HT-29 (cell line): ENCODE measurements around the gene C11orf91. TPM values are rescaled to one million over a fixed set of nuclear protein-coding genes. Genes with fewer than 3 reads are reported as not detected.
"Not testable (repeated sequence)": the region's sequence is repeated elsewhere in the genome, so short reads cannot be mapped to it uniquely, and the experiment has no call there.

Experiments
- DNase-seq: peaks from one replicate; pipeline ENCODE4 v3.0.0-alpha.2; 2015; ENCODE audit warnings: low spot score
- total RNA-seq: library from RNA; depleted of rRNA; stranded (reverse); fragments of >200 nt; shearing (Covaris generic); gene quantifications from 2 replicates; pipeline ENCODE4 v1.2.3, GENCODE V29; 2014; rRNA removed

The C11orf91 gene, protein sequence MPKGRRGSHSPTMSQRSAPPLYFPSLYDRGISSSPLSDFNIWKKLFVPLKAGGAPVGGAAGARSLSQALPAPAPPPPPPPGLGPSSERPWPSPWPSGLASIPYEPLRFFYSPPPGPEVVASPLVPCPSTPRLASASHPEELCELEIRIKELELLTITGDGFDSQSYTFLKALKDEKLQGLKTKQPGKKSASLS
- 0.31 TPM in 1 of 2 replicates, not detected in the other for total RNA-seq

- DNase-seq, result peak; percentile 98
Observed at GRCh38 chr11:33700502-33701271, at the start of gene C11orf91. C11orf91 (minus strand) TSS chr11:33700826; CDS start chr11:33700740, 86 bp downstream.

GRCh38 chr11:33747979-33748378 is 47.4 kb upstream of the C11orf91 start:
- no peak for DNase-seq

- no peak for DNase-seq
Observed at GRCh38 chr11:33743291-33743690, 42.7 kb upstream of the C11orf91 start.

GRCh38 chr11:33742249-33742851 is 41.7 kb upstream of the C11orf91 start:
- peak; percentile 49 for DNase-seq

- DNase-seq, result no peak
Observed at GRCh38 chr11:33741806-33742205, 41.2 kb upstream of the C11orf91 start.

GRCh38 chr11:33737362-33737821 is 36.8 kb upstream of the C11orf91 start:
- no peak for DNase-seq

- DNase-seq, result peak; percentile 96
Observed at GRCh38 chr11:33736148-33736812, 35.7 kb upstream of the C11orf91 start, which contains the start of gene CD59. CD59 (minus strand) TSS chr11:33736423; CDS start chr11:33722445, 13,978 bp downstream.

GRCh38 chr11:33735271-33736147 is 34.9 kb upstream of the C11orf91 start:
- DNase-seq, result peak; percentile 74

DNA sequence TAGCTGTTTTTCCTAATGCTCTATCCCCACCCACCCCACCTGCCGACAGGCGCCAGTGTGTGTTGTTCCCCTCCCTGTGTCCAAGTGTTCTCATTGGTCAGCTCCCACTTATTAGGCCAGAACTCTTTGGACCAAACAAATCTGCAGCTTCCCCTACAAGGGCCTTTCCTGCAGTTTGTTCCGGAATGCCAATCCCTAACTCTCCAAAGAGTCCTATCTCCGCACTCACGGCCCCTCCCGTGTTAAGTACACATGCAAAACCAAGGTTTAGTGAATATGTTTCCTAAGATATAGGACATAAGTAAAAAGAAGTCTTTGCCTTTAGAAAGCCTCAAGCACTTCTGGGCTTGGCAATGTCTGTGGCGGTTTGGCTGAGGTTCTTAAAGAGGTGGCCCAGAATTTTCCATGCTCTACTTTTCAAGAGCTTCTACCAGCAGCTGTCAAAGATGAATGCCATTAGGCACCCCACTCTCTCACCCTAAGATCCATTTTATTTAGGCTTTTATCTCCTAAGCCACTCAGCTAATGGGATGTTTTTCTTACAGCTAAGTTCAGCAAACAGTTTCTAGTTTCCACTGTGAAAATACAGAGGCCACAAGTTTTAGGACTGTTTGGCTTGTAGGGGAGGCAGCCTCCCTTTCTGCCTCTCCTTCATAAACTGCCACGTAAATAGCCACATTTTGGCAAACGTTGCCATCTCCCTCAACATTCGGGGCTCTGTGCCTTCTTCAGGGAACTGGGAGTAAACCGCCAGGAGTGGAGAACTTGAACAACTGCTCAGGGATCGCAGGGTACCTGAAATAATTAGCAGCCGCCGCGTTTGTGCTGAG is 34.0 kb upstream of the C11orf91 start:
- DNase-seq, result peak; percentile 47

GRCh38 chr11:33733980-33734379 is 33.4 kb upstream of the C11orf91 start:
- peak; percentile 23 for DNase-seq

GRCh38 chr11:33731723-33732531 is 31.3 kb upstream of the C11orf91 start:
- no peak for DNase-seq

DNA sequence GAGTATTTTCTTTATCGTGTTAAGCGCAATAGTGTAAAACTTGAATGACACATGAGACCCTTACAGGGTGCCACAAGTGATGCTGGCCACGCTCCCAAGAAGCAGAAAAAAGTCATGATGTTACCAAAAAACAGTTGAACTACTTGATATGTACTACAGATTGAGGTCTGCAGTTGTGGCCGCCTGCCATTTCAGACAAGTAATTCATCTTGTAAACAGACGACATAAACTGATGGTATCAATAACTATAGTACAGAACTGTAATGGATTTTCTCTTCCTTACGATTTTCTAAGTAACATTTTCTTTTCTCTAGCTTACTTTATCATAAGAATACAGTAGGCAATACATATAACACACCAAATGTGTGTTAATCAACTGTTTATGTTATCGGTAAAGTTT is 30.1 kb upstream of the C11orf91 start:
- DNase-seq, result no peak

- not testable (repeated sequence) for DNase-seq
Observed at GRCh38 chr11:33729072-33729664, 28.5 kb upstream of the C11orf91 start.

DNA sequence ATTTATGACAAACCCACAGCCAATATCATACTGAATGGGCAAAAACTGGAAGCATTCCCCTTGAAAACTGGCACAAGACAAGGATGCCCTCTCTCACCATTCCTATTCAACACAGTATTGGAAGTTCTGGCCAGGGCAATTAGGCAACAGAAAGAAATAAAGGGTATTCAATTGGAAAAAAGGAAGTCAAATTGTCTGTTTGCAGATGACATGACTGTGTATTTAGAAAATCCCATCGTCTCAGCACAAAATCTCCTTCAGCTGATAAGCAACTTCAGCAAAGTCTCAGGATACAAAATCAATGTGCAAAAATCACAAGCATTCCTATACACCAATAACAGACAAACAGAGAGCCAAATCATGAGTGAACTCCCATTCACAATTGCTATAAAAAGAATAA is 26.9 kb upstream of the C11orf91 start:
- DNase-seq, result not testable (repeated sequence)

GRCh38 chr11:33725496-33725895 is 24.9 kb upstream of the C11orf91 start:
- no peak for DNase-seq

DNA sequence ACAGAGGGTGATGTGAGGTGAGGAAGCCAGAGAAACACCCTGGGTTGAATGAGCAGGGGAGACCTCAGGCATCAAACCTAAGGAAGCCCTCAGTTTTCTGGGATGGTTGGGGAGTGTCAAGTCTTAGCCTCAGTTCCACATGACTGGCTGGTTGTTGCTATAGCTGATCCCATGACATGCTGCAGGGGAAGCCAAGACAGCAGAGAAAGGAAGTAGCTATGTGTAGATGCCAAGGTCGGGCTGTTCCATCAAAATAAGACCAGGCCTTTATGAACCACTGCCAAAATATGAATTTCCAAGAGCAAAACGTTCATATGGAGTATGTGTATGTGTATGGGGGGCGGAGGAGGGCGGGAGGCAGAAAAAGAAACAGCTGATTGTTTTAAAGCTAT is 24.0 kb upstream of the C11orf91 start:
- DNase-seq, result no peak

DNA sequence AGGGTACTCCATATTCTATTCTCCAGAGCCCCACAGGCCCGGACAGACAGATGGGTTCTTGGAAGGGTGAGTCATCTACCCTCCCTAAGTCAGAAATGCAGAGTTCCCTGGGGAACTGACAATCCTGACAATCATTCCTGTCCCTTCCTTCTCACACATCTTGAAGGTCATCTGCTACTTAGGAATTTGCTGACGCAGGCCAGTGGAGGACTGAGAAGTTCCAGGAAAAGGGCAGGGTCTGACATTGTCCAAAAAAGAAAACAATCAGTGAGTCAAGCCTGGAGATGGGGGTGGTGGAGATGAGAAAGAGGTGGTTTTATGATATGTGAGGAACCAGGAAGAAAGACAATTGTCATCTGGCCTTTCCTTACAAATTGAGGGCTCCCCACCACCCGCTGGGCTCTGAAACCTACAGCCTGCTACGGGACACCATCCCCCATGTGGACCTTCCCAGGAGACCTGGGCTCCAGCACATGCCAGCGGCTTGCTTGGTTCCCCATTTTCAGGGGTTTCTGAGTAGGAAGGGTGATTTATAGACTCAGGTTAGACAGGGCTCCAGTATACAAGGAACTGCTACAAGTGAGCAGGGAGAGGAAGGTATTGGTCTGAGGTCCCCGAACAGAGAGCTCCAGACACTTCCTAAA is 22.7 kb upstream of the C11orf91 start:
- DNase-seq, result no peak

DNA sequence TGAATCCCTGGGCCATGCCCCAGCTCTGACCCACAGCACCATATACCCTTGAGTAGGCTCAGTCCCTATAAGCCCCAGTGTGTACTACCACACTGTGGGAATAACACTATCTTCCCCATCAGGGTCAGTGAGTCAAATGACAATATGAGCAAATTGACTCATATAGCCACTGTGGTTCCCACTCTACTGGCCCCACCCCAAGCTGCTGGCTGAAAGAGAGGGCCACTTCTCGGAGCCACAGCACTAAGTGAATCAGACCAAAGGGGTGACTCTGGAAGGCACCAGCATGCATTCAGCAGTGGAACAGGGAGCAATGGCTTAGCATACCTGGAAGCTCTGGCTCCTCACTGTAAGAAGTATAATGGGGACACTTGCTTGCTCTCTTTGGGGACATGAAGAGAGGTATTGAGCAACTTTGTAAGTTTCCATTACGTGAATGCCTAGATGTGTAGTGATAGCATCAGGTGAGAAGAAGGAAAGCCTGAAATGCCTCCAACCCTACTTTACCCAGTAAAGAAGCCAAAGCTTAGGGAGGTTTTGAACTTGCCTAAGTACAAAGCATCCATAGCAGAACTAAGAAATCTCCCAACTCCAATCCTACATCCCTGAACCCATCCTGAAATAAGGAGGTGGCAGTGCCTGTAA is 22.1 kb upstream of the C11orf91 start:
- DNase-seq, result no peak
